ENCODE results near the gene INPP4B.
A peak's percentile ranks its signal among the peaks of the same experiment; 100 is the strongest.
"Not testable (repeated sequence)": the region's sequence is repeated elsewhere in the genome, so short reads cannot be mapped to it uniquely, and the experiment has no call there.

Gene INPP4B

GRCh38 chr4:142824368-142824767, 21.7 kb downstream of the INPP4B start:
- no peak for DNase-seq (ENCODE audit: low spot score)

- no peak for DNase-seq (ENCODE audit: low spot score)
Measured at GRCh38 chr4:142823796-142824195, 22.3 kb downstream of the INPP4B start.

GRCh38 chr4:142818476-142818875, 27.6 kb downstream of the INPP4B start:
- DNase-seq (ENCODE audit: low spot score) = no peak

GRCh38 chr4:142818031-142818430, 28.1 kb downstream of the INPP4B start:
- DNase-seq (ENCODE audit: low spot score) = no peak

- no peak for DNase-seq (ENCODE audit: low spot score)
Measured at GRCh38 chr4:142817442-142817841, 28.7 kb downstream of the INPP4B start.

- DNase-seq (ENCODE audit: low spot score) = no peak
Measured at GRCh38 chr4:142815834-142816233, 30.3 kb downstream of the INPP4B start.

- DNase-seq (ENCODE audit: low spot score) = no peak
Measured at GRCh38 chr4:142813388-142813787, 32.7 kb downstream of the INPP4B start.

- no peak for DNase-seq (ENCODE audit: low spot score)
Measured at GRCh38 chr4:142812091-142812490, 34.0 kb downstream of the INPP4B start.

GRCh38 chr4:142811034-142811433, 35.1 kb downstream of the INPP4B start:
- DNase-seq (ENCODE audit: low spot score) = no peak

- no peak for DNase-seq (ENCODE audit: low spot score)
Measured at GRCh38 chr4:142809559-142809958, 36.5 kb downstream of the INPP4B start.

- DNase-seq (ENCODE audit: low spot score) = not testable (repeated sequence)
Measured at GRCh38 chr4:142803879-142804278, 42.2 kb downstream of the INPP4B start.

- no peak for DNase-seq (ENCODE audit: low spot score)
Measured at GRCh38 chr4:142801966-142802365, 44.1 kb downstream of the INPP4B start.

- DNase-seq (ENCODE audit: low spot score) = no peak
Measured at GRCh38 chr4:142781114-142781513, 65.0 kb downstream of the INPP4B start.

GRCh38 chr4:142778900-142779299, 67.2 kb downstream of the INPP4B start:
- no peak for DNase-seq (ENCODE audit: low spot score)

GRCh38 chr4:142778430-142778829, 67.7 kb downstream of the INPP4B start:
- no peak for DNase-seq (ENCODE audit: low spot score)

GRCh38 chr4:142777045-142777743, 68.9 kb downstream of the INPP4B start:
- no peak for DNase-seq (ENCODE audit: low spot score)

GRCh38 chr4:142776026-142776425, 70.1 kb downstream of the INPP4B start:
- DNase-seq (ENCODE audit: low spot score) = no peak

GRCh38 chr4:142773505-142773904, 72.6 kb downstream of the INPP4B start:
- no peak for DNase-seq (ENCODE audit: low spot score)

- DNase-seq (ENCODE audit: low spot score) = no peak
Measured at GRCh38 chr4:142762280-142762679, 83.8 kb downstream of the INPP4B start.

GRCh38 chr4:142752202-142752786, 93.8 kb downstream of the INPP4B start:
- peak; percentile 64 for DNase-seq (ENCODE audit: low spot score)

- no peak for DNase-seq (ENCODE audit: low spot score)
Measured at GRCh38 chr4:142743121-142743825, 102.8 kb downstream of the INPP4B start.

GRCh38 chr4:142741995-142742394, 104.1 kb downstream of the INPP4B start:
- DNase-seq (ENCODE audit: low spot score) = no peak

GRCh38 chr4:142728233-142728632, 117.9 kb downstream of the INPP4B start:
- DNase-seq (ENCODE audit: low spot score) = no peak

All from left forelimb (tissue), 1 donor.